HG03196 (cell line): ENCODE measurements around the gene CERCAM.
"Not testable (repeated sequence)": the region's sequence is repeated elsewhere in the genome, so short reads cannot be mapped to it uniquely, and the experiment has no call there.

Experiments used
- ATAC-seq: cut with Tn5 transposase; IDR thresholded peaks from one replicate; pipeline ENCODE4 v1.9.1; 2021; ENCODE audit not compliant: unreplicated experiment

Gene CERCAM

DNA sequence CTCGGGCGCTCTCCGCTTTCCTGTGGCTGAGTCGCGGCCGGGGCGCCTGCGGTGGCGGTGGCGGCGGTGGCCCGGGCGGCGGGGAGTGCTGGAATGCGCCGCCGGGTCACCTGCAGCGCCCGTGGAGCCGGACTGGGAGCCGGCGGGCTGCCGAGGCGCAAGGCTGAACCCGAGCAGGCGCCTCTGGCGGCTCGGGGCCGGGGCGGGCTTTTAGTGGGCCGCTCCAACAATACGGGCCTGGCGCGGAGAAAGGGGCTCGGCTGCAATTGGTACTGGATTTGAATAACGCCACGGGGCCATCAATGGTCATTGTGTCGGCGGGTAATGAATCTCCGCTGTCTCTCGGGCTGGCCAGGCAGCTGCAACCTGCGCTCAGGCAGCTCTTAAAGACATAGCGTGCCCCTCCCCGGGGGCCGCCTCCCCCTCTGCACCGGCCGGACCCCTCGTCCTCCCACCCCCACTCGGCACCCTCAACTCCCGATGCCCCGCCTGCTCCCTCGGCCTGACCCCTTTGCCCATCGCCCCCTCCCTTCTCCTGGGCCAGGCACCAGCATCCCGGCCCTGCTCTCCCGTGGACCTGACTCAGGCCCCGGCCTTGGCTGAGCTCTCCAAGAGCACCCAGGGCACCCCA lies 27.4 kb upstream of the CERCAM start:
- no peak for ATAC-seq

DNA sequence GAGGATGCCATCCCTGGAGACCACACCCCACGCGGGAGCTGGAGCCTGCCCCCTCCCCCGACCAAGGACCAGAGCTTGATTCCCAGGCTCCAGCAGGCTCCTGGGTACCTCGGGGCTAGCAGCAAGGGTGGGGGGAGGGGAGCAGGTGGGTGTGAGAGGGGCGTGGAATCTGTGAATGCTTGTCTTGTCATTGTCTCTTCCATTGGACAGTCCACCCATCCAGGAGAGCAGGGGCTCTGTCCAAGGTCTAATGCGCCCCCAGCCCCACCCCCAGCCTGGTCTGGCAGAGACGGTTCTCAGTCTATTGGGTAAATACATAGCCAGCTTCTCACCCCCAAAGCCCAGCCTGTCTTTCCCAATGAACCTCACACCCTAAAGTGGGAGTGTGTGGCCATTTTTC lies 26.7 kb upstream of the CERCAM start:
- ATAC-seq = no peak

DNA sequence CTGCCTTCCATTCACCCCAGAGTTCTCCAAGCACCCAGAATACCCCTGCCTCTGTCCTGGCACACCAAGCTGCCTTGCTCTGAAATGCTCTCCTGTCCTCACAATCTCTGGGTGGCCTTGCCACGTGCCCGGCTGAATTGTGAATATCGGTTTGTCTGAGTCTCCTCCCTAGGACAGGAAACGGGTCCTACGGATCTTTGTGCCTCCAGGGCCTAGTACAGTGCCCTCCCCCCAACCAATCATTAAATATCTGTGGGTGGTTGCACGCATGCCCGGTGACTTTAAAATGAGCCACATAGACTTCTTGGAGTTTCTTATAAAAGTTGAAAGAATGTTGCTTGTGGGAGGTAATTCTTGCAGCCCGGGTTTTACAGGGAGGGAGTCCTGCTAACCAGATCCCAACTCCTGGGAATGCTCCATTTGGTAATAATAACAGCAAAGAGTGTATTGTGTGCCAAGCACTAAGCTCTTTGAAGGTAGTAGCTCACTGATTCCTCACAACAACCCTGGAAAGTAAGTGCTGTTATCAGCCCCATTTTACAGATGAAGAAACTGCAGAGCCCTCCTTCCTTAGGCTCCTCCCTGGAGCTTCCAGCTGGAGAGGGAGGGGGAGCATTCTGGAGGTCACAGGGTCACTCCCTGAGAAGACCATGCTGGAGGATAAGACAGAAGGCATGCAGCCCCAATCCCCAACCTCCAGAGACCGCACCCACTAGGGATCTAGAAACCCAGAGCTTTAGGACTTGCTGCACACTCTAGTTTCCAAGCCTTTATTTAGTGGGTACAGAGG lies 26.1 kb upstream of the CERCAM start:
- no peak for ATAC-seq

DNA sequence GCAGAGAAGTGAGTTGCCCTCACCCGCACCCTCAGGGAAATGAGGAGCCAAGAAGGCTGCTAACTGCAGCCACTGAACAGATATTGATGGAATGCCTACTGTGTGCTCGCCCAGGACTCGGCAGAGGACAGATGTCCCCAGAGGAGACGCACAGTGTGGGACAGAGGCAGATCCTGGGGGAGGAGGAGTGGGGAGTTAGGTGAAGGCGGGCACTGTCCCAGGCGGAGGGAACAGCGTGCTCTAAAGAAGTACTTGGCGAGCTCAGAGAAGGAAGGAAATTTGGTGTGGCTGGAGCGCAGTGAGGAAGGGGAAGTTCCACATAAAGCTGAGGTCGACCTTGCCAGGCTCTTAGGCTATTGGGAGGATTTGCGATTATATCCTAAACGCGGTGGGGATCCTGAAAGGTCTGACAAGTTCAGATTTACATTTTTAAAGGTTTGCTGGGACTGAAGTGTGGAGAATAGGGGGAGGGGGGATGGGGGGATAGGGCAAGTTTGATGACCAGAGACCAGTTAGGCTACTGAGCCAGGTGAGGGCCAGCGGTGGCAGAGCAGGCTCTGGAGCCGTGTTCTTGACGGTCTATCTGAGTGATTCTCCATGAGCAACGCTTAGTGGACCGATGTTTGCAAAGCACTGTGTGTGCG lies 23.6 kb upstream of the CERCAM start:
- ATAC-seq = no peak

DNA sequence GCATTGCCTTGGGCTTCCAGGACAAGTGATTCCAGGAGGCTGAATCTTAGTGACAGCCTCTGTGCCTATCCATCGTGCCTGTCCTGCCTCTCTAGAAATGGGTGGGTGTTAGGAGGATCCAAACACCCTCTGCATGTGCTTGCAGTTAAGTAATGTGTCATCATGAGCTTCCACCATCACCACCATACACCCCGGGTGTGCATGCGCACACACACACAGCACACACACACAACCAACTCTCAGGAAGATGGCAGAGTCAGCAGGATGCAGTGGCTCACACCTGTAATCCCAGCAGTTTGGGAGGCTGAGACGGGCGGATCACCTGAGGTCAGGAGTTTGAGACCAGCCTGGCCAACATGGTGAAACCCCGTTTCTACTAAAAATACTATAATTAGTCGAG lies 22.8 kb upstream of the CERCAM start:
- ATAC-seq = no peak

DNA sequence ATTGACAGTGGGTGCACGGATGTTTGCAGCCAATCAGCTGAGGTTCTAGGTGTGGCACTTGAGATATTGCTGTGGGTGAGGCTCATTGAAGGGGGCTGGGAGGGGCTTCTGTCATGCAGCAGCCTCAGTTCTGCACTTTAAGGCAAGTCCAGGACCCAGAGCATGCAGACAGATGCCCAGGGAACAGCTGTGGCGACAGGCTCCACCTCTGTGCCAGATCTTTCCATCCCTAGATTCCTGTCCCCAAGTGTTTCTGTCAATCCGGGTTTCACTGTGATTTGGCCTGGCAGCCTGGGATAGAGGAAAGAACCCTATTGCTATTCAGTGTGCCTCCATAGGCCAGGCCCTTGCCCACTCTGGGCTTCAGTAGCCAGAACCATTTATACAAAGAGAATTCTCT lies 20.8 kb upstream of the CERCAM start:
- no peak for ATAC-seq

DNA sequence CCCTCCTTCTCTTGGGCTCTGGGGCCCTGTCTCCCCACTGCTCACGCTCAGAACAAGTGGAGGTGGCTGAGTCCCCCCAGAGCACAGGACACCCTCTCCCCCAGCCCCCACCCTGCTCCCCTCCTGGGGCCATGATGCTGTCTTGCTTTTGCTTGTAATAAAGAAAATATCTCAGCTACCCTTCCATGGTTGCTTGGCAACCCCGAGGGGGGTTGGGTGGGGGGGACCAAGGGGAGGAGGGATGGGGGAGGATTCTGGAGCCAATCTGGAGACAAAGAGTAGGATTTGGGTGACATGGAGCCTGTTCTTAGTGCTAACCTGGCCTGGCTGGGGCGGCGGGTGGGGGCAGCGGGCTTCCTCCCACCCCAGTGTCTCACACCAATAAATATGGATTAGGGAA lies 16.1 kb upstream of the CERCAM start:
- no peak for ATAC-seq

DNA sequence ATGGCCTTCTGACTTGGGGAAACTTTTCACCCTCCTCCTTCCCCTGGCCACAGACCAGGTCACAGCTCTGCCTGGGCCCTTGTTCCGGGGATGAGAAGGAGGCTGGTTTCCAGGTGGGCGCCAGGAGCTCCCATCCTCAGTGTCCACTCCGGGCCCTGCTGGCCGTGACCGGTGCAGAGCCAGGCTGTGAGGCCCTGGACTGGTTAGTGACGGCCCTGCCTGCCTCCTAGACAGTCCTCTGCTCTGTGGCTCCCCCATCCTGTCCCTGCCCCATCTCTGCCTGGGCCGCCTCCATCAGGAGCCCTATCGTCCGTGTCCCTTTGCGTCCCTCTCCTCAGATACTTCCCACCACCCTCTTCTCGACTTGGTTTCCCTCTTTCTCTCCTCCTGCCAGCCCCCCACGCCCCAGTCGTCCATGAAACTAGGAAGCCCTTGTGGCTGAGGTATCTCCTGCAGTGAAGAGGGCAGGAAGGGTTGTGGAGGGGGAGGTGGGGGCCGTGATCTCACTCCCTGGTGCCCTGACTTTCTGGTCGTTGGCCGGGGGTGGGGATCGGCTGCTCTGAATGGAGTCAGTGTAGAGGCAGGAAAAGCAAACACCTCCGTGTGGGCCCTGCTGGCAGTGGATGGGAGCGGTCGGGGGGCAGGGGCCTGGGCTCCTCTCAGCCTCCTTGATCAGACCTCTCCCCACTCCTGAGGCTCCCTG lies 15.4 kb upstream of the CERCAM start:
- no peak for ATAC-seq

DNA sequence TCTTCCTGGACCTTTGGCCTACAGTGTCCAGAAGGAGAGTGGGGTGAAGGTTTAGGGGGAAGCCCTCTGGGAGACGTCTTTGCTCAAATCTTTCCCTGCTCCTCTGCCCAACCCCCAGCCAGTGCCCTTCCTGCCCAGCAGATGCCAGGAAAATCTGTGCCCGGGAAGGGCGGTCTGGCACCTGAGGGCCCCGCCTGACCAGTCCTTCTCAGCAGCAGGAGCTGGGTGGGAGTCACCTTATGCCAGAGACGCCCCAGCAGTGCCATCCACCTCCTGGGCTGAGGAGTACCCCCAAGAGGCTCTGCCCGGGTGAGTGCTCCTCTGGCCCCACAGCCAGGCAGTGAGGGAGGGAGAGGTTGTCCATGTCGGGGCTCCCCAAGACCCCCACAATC lies 14.9 kb upstream of the CERCAM start:
- no peak for ATAC-seq

DNA sequence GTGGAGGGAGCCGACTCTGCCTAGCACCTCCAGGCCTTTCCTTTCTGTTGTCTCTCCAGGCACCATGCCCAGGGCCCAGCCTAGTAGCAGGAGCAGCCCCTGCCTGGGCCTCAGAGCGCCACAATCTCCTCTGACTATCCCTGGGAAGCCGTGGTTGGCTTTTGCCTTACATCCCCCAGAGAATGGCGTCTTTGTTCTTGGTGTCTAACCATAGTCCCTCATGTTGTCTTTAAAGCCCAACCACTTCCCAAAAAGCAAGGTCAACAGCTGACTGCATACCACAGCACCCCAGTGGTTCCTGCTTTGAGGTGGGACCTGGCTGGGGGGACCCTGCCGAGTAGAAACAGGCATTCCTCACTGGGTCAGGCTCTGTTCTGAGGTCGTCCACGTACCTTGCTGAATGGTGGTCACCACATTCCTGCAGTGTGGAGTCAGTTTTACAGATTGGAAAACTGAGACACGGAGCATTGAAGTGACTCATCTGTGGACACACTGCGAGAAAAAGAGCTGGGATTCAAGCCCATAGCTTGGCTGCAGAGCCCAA lies 13.7 kb upstream of the CERCAM start:
- ATAC-seq = no peak

DNA sequence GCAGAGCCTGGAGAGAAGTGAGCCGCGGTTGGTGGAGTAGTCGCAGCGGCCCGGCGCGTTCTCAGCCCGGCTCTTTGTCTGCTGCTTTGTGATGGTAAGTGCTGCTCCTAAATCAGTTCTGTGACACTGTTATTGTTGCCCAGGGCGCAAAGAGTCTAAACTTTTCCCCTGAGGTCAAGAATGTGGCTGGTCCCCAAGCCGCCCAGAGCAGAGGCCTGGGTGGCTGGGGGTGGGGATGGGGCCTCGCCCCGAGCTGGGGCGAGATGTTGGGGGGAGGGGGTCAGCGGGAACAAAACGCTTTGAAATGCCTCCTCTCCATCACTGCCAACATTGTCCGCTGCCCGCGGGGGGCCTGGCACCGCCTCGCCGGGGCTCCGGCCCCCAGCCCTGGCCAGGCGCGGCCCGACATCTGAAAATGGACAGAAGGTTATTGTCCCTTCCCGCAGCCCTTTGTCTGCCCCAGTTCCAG lies 11.7 kb upstream of the CERCAM start:
- no peak for ATAC-seq

DNA sequence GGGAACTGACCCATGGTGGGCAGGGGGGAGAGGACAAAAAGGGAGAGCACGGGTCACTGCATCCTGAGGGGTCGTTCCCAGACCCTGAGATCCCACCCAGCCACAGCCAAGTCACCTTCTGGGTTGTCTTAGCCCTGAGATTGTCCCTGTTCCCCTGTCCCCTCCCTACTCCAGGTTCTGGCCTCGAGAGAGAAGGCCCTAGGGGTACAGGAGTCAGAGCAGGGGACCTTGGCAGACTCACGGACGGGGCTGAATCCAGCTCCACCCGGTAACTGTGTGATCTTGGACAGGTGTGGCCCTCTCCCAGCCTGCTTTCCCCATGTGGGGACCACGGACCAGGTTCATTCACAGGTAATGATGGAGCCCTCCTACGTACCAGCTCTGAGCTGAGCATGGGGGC lies 11.2 kb upstream of the CERCAM start:
- ATAC-seq = no peak

DNA sequence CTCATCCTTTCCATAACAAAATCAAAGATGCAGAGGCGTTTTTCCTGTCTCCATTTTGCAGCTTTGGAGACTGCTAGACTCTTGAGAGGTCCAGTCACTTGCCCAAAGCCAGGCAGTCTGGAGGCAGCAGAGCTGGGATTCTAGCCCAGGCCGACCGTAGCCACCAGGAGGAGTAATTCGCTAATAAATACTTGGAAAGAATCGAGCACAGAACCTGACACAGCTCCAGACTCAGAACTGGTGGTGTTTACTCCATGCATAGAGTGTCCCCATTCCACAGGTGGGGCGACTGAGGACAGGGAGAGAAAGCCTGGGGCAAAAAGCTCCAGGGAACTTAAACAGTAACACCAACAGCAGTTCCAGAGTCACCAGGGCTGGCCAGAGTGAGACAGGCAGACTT lies 10.7 kb upstream of the CERCAM start:
- ATAC-seq = no peak

DNA sequence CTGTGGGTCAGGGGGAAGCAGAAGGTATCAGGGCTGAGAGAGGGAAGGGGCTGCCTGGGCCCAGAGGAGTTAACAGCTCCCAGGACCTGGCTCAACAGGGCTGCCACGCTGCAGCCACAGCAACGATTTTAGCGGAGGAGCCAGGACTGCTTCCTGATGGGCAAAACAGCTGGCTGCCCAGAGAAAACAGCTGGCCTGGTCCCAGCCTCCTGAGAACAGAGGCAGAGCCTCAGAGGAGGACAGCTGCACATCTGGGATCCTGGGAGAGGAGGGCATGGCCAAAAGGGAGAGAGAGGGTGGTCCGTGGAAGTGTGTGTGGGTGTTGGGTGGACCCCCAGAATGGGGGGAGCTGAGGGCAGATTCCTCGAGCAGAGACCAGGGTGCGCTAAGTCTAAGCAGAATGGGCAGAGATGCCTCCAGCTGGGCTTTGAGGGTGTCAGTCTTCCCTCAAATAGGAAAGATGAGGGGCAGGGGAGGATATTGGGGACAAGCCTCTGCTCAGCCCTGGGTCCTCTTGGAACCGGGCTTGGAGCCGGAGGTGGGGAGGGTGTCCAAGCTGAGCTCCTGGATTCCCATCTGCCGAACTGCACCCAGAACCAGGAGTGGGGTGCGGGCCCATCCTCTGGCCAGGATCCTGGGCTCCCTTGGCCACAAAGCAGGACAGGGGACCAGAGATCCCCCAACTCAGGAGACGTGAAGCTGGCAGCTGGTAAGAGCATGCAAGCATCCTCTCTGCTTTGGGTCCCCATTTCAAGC lies 9.1 kb upstream of the CERCAM start:
- ATAC-seq = no peak

DNA sequence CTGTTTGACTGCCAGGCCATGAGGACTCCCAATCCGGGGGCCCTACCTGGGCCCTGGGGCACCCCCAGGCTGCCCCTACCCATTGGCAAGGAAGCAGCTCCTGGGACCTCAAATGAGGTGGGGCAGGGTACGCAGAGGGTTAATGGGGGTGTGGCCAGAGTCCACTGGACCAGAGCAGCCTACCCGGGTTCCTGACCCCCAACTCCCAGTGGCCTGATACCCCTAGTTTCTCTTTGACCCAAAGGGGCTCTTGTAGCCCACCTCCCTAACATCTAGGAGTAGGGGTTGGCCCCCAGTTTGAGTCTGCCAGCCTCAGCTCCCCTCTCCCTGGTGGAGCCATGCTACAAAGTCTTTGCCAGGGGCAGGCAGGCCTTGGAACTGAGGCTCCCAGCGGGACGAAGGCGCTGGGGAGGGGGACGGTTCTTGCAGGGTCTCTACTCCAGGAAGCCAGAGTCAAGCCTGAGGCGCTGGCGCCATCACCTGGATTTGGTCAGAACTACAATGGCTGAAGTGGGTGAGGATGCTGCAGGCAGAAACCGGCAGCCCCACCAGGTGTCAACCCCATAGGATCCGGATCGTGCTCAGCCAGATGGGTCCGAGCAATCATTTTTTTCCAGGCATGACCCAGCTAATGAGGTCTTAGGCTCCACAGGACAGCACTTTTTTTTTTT lies 8.4 kb upstream of the CERCAM start:
- ATAC-seq = no peak

DNA sequence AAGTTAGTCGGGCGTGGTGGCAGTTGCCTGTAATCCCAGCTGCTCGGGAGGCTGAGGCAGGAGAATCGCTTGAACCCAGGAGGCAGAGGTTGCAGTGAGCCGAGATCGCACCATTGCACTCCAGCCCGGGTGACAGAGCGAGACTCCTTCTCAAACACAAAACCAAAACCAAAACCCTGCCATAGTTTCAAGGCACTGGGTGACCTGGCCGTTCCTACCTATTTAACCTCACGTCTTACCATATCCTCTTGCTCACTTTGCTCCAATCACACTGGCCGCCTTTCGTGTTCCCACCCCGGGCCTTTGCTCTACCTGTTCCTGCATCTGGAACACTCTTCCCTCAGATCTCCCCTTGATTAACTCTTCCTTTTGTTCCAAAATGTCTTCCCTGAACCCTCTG lies 6.9 kb upstream of the CERCAM start:
- not testable (repeated sequence) for ATAC-seq

DNA sequence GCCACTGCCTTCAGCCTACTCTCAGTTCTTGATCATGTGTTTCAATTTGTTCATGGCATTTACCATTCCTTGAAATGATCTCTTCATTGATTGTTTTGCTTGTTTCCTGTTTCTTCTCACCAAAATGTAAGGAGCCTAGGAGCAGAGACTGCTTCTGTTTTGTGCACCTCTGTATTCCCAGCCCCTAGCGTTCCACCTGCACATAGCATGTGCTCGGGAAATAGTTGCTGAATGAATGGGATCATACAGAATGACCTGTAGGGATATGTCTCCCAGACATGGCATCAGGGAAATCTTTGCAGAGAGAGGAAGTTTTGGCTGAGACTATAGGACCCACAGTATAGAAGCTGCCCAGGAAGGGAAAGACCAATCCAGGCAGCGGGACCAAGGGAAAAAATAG lies 6.2 kb upstream of the CERCAM start:
- ATAC-seq = no peak

DNA sequence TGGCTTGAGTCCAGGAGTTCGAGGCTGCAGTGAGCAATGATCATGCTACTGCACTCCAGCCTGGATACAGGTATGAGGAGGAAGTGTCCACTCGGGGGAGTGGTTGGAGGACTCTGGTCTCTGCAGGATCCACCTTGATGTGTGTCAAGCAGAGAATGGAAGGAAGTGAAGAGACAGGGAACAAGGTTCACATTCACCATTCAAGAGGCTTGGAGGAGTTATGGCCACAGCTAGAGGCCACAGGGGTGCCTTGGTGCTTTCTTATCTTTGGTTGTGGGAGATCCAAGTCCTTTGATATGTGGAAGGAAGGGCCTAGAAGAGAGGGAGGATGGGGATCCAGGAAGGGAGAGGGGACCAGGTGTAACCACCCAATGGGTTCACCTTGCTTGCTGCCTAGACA lies 5.4 kb upstream of the CERCAM start:
- no peak for ATAC-seq

DNA sequence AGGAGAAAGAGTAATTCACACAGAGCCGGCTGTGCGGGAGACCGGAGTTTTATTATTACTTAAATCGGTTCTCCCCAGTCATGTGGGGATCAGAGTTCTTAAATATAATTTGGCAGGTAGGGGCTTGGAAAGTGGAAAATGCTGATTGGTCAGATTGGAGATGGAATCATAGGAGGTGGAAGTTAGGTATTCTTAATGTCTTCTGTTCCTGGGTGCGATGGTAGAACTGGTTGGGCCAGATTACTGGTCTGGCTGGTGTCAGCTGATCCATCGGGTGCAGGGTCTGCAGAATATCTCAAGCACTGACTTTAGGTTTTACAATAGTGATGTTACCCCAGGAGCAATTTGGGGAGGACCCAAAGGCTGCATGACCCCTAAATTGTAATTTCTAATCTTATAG lies 4.6 kb upstream of the CERCAM start:
- ATAC-seq = no peak

DNA sequence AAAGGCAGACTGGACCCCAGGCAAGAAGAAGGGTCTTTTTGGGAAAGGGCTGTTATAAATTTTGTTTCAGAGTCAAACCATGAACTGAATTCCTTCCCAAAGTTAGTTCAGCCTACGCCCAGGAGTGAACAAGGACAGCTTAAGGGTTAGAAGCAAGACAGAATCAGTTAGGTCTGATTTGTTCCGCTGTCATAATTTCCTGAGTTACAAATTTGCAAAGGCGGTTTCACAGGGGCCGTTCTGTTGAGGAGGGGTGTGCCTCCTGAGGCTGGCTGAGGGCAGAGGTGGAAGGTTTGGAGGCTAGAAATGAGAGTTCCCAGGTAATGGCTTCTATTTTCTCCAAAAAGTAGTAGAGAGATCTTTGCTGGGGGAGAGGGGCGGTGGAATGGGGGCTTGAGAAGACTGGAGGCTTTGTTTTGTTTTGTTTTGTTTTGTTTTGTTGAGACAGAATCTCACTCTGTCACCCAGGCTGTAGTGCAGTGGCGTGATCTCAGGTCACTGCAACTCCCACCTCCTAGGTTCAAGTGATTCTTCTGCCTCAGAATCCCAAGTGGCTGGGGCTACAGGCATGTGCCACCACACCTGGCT lies 4.1 kb upstream of the CERCAM start:
- ATAC-seq = no peak
